HG03520 (cell line): ENCODE results near the gene C16orf89.
"Not testable (repeated sequence)": the region's sequence is repeated elsewhere in the genome, so short reads cannot be mapped to it uniquely, and the experiment has no call there.

Experiments used
- ATAC-seq: cut with Tn5 transposase; IDR thresholded peaks from one replicate; pipeline ENCODE4 v1.9.1; 2021; ENCODE audit warnings: mild to moderate bottlenecking, moderate library complexity; ENCODE audit not compliant: unreplicated experiment

C16orf89 gene

GRCh38 chr16:5065813-5066212 lies at the start of gene C16orf89:
C16orf89 (minus strand) TSS chr16:5065956; CDS start chr16:5065908, 48 bp downstream.
- no peak for ATAC-seq

- not testable (repeated sequence) for ATAC-seq
Observed at GRCh38 chr16:5110933-5111332, 45.2 kb upstream of the C16orf89 start.

GRCh38 chr16:5108505-5109158 lies 42.9 kb upstream of the C16orf89 start:
- no peak for ATAC-seq

- not testable (repeated sequence) for ATAC-seq
Observed at GRCh38 chr16:5105039-5105438, 39.3 kb upstream of the C16orf89 start.

GRCh38 chr16:5103296-5104032 lies 37.7 kb upstream of the C16orf89 start:
- not testable (repeated sequence) for ATAC-seq

GRCh38 chr16:5099174-5099573 lies 33.4 kb upstream of the C16orf89 start:
- ATAC-seq = not testable (repeated sequence)

GRCh38 chr16:5098221-5099159 lies 32.7 kb upstream of the C16orf89 start:
- ATAC-seq = not testable (repeated sequence)

- peak; percentile 88 for ATAC-seq
Observed at GRCh38 chr16:5097470-5098220, 31.9 kb upstream of the C16orf89 start, which contains the start of gene EEF2KMT. EEF2KMT (minus strand) TSS chr16:5097795; CDS start chr16:5097739, 56 bp downstream.

GRCh38 chr16:5097061-5097469 lies 31.3 kb upstream of the C16orf89 start:
- ATAC-seq = not testable (repeated sequence)

- ATAC-seq = not testable (repeated sequence)
Observed at GRCh38 chr16:5096437-5097060, 30.8 kb upstream of the C16orf89 start.

- ATAC-seq = not testable (repeated sequence)
Observed at GRCh38 chr16:5095145-5095830, 29.5 kb upstream of the C16orf89 start.

GRCh38 chr16:5093746-5094145 lies 28.0 kb upstream of the C16orf89 start:
- not testable (repeated sequence) for ATAC-seq

GRCh38 chr16:5093081-5093480 lies 27.3 kb upstream of the C16orf89 start:
- ATAC-seq = not testable (repeated sequence)

- ATAC-seq = not testable (repeated sequence)
Observed at GRCh38 chr16:5090592-5090991, 24.8 kb upstream of the C16orf89 start.

GRCh38 chr16:5089911-5090555 lies 24.3 kb upstream of the C16orf89 start:
- ATAC-seq = not testable (repeated sequence)

GRCh38 chr16:5088936-5089335 lies 23.2 kb upstream of the C16orf89 start:
- ATAC-seq = not testable (repeated sequence)

GRCh38 chr16:5088086-5088790 lies 22.5 kb upstream of the C16orf89 start:
- ATAC-seq = not testable (repeated sequence)

- not testable (repeated sequence) for ATAC-seq
Observed at GRCh38 chr16:5085716-5086115, 20.0 kb upstream of the C16orf89 start.
